ENCODE measurements around the gene SH3RF3.

Gene SH3RF3

DNA sequence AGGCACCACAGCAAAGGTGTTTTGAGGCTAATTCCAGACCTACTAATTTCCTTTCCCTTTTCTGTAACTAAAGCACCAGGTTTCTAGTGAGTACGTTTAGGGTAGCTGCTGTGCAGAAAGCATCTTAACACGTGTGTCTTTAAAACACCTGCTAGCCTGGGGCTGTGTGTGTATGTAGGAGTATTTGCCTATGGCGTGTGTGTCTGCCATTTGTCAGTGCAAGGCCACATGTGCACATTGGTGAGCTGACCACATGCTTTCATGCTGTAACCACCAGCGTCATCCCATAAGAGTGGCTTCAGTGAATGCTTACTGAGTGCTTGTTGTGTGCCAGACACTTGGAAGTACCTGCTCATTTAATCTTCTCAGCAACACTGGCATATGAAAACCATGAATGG is 243.2 kb downstream of the SH3RF3 start:
- DNase-seq (ENCODE audit: low read depth in 1 of 2, low spot score in 1 of 2), result peak in 1 of 2 experiments; percentile 19
- in situ Hi-C loops (cut with HindIII; ENCODE audit: low pct_unique_long_range_greater_than_20kb, low sequenced_read_pairs), result no loop called here
- TF ChIP-seq JUND (IDR thresholded peaks at IDR 0.05; ENCODE audit: low read depth), result no peak

DNA sequence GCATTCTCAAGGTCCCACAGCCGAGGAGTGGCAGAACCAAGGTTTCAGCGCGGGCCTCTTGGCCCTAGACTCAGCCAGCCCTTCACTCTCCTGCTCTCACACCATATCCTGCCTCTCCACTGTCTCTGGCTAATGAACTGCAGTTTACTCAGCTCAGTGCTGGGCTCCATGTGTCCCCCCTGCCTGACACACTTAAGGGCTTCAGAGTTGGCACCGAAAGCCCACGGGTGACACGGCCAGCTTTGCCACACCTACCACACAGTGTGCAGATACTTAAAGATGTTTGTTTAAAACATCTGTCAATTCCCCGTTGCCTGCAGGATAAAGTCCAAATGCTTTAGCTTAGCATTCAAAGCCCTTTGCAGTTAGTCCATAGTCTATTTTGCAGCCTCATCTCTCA is 243.6 kb downstream of the SH3RF3 start:
- TF ChIP-seq JUND (IDR thresholded peaks at IDR 0.05; ENCODE audit: low read depth), result no peak
- in situ Hi-C loops (cut with HindIII; ENCODE audit: low pct_unique_long_range_greater_than_20kb, low sequenced_read_pairs), result no loop called here
- DNase-seq (ENCODE audit: low read depth in 1 of 2, low spot score in 1 of 2), result no peak

DNA sequence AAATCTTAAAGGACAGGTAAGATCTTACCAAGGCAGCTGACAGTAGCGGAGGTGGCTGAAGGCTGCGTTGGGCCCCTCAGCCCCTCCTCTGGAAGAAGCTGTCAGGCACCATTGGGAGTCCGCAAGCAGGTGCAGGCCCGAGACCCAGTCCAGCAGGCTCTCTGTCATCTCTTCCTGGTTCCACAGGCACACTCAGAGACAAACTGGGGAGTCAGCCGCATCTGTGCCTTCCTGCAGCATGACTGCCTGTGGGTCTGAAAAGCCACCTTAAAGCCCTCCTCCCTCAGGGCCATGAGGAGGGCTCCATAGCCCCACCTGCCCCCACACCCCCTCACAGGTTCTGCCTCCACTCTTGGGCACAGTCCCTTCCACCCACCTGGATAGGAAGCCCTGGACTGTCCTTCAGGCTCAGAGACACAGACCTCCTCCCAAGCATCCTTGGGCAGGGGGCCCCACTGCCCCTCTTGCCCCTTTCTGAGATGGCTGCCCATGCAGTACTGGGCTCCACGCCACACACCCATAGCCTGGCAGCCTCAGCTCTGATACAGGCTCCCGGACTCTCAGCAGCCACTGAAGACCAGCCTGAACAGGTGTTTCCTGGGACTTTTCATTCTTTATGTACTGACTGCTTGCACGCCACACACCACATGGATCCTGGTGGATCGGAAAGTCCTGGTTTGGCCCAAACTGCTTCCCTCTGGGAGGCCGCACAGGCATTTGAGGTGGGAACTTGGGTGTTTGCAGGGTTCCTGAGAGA is 245.0 kb downstream of the SH3RF3 start:
- no peak for DNase-seq (ENCODE audit: low read depth in 1 of 2, low spot score in 1 of 2)
- in situ Hi-C loops (cut with HindIII; ENCODE audit: low pct_unique_long_range_greater_than_20kb, low sequenced_read_pairs), result no loop called here
- TF ChIP-seq JUND (IDR thresholded peaks at IDR 0.05; ENCODE audit: low read depth), result no peak

DNA sequence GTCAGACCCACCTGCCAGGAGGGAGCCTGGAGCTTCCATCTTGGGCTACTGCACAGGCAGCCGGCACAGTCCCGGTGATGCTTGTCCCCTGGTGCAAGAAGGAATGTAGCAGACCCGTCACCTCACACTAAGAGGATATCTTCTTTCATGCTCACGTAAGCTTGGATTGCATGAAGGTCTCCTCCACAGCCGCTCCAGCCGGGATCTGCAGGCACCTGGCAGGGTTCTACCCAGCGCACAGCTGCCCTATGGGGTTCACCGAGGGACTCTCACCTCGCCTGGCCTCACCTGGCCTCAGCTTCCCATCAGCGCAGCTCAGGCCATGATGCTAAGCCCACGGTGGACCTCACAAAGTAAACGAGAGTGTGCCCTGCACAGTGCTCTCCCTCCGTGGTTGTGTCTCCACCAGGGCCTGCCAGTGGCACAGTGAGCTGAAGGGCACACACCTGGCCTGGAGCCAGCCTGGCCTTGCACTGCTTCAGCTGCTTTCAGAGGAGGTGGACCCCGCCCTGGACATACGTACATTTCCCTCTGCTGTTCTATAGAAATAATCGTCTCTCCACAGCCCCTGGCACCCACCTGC is 245.6 kb downstream of the SH3RF3 start:
- TF ChIP-seq JUND (IDR thresholded peaks at IDR 0.05; ENCODE audit: low read depth), result no peak
- DNase-seq (ENCODE audit: low read depth in 1 of 2, low spot score in 1 of 2), result no peak
- in situ Hi-C loops (cut with HindIII; ENCODE audit: low pct_unique_long_range_greater_than_20kb, low sequenced_read_pairs), result no loop called here

DNA sequence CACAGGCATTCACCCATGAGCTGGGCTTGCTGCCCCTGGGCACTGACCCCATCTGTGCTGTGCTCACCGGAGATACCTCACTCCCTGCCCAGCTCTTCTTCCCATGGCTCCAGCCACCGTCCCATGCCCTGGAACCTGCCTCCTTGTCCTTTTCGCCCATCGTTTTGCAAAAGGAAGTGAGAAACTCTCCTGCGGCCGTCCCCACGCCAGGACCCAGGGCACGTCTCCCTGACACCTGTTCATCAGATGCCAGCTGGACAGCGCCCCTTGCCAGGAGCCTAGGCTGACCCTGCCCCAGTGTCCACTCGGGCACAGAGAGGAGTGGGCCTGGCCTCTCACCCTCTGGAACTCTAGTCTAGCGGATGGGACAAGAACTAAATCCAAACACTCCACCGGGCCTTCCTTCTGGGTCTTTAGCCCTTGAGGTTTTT is 246.1 kb downstream of the SH3RF3 start:
- DNase-seq (ENCODE audit: low read depth in 1 of 2, low spot score in 1 of 2), result no peak
- no peak for TF ChIP-seq JUND (IDR thresholded peaks at IDR 0.05; ENCODE audit: low read depth)
- in situ Hi-C loops (cut with HindIII; ENCODE audit: low pct_unique_long_range_greater_than_20kb, low sequenced_read_pairs), result no loop called here

DNA sequence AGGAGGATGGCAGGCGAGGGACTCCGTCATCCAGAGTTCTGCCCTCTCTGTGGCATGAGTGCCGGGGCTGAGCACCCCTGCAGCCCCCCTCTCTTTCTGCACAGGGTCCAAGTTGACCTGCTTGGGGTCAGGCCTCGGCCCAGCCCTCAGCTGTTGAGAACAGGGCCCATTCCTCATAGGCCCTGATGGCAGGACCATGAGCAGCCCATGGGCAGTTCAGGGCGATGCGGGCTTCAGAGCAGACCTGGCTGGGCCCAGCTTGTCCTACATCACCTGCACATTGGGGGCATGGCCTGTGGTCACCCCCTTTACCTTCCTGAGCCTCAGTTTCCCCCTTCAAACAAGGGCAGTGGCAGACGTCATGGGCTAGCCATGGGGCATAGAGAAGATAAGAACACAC is 246.7 kb downstream of the SH3RF3 start:
- in situ Hi-C loops (cut with HindIII; ENCODE audit: low pct_unique_long_range_greater_than_20kb, low sequenced_read_pairs), result no loop called here
- no peak for TF ChIP-seq JUND (IDR thresholded peaks at IDR 0.05; ENCODE audit: low read depth)

DNA sequence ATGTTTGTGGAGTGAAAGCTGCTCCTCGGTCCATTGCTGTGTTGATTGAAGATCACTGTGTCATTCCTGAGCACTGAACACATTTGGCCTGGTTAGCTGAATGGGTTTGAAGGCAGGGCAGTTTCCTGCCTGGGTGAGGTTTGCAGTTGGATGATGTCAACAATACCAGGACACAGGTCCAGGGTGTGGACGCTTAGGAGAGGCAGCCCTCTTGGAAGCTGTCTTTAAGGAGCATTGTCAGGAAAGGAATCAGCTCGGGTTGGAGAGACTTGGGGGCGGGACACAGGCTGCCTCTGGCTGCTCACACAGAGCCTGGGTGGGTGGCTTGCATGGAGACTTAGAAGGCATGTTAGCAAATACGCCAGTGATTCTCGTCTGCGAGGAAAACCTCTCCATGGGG is 247.1 kb downstream of the SH3RF3 start:
- DNase-seq (ENCODE audit: low read depth in 1 of 2, low spot score in 1 of 2), result no peak
- in situ Hi-C loops (cut with HindIII; ENCODE audit: low pct_unique_long_range_greater_than_20kb, low sequenced_read_pairs), result no loop called here
- TF ChIP-seq JUND (IDR thresholded peaks at IDR 0.05; ENCODE audit: low read depth), result no peak

More for the DNA sequence above, 246.7 kb downstream of the SH3RF3 start:
- no peak for DNase-seq (ENCODE audit: low read depth in 1 of 2, low spot score in 1 of 2)

DNA sequence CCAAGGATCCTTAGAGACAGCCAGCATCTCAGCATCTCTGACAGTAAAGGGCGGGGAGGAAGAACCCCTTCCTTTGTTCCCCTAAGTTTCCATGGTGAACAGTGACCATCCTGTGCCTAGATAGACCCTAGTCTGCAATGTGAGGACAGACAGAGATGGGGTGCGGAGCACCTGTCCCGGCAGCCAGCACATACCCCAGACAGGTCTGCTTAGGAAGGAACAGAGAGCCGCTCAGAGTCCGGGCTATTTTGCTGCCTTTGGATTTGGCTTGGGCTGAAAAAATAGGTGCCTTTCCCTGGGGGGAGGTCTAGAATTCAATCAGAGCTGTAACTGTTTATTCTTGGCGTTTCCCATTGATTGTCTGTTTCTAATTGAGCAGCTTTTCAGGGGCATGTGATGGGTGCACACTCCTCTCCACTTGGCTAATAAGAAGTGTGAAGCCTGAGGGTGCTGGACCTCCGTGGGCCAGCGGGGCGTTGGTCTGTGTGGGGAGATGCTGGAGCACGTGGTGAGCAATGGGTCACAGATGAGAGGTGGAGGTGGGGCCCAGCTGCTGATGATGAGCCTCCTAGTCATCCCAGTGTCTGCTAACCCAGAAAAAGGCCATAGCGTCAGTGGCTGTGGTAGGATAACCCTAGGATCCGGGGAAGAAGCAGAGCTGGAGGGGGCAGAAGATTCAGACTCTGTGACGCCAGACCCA is 247.9 kb downstream of the SH3RF3 start:
- no peak for DNase-seq (ENCODE audit: low read depth in 1 of 2, low spot score in 1 of 2)
- no peak for TF ChIP-seq JUND (IDR thresholded peaks at IDR 0.05; ENCODE audit: low read depth)
- in situ Hi-C loops (cut with HindIII; ENCODE audit: low pct_unique_long_range_greater_than_20kb, low sequenced_read_pairs), result no loop called here

DNA sequence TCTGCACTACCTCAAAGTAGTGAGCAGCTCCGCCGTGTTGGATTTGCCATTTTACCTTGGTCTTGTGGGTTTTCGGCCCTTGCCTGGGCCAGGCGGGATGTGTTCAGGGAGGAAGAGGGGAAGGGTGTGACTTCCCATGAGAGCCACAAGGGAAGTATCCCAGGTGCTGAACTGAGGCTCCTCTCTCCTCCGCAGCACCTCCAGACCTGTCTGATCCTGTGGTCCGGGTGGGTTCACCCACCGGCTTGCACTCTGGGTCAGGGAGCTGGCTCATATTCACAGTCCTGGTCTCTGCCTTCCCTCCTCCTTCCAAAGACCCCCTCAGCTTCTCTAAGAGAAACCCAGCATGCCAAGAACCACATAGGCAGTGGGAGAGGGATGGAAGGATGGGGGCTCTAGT is 249.0 kb downstream of the SH3RF3 start:
- no peak for TF ChIP-seq JUND (IDR thresholded peaks at IDR 0.05; ENCODE audit: low read depth)
- no peak for DNase-seq (ENCODE audit: low read depth in 1 of 2, low spot score in 1 of 2)
- in situ Hi-C loops (cut with HindIII; ENCODE audit: low pct_unique_long_range_greater_than_20kb, low sequenced_read_pairs), result no loop called here

DNA sequence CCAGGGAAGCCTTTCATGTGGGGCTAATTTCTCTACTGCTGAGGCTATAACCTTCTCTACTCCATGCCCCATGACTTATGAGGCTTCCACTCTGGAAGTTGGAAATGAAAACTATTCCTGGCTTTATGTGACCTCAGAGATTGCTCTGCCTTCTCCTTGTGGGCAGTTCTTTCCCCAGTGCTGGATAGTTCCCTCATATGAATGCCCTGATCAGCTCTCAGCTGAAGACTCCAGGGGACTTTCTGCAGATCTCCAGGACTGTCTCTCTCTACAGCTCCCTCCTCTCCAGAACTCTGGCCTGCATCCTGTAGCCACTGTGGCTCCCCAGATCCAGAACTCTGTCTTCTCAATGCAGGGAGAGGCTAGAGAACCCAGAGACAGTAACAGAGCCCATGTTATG is 249.7 kb downstream of the SH3RF3 start:
- in situ Hi-C loops (cut with HindIII; ENCODE audit: low pct_unique_long_range_greater_than_20kb, low sequenced_read_pairs), result no loop called here
- no peak for TF ChIP-seq JUND (IDR thresholded peaks at IDR 0.05; ENCODE audit: low read depth)

DNA sequence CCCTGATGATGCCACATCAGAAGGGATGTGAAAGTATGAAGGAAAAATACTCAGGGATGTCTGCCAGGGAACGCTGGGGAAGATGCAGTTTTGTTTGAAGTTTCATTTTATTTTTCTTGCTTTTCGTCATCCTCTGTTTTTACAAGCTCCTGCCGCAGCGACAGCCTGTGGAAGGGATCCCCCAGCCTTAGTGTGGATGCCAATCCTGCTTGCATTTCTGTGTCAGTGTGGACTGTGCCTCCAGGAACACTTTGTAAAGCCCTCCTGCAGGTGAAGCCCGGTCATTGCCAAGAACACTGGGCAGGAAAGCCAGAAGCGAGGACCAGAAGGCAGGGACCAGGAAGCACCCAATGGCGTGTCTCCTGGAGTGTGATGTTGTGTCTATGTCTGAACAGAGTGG is 250.5 kb downstream of the SH3RF3 start:
- DNase-seq (ENCODE audit: low read depth in 1 of 2, low spot score in 1 of 2), result no peak
- no peak for TF ChIP-seq JUND (IDR thresholded peaks at IDR 0.05; ENCODE audit: low read depth)
- in situ Hi-C loops (cut with HindIII; ENCODE audit: low pct_unique_long_range_greater_than_20kb, low sequenced_read_pairs), result no loop called here

More for the DNA sequence above, 249.7 kb downstream of the SH3RF3 start:
- DNase-seq (ENCODE audit: low read depth in 1 of 2, low spot score in 1 of 2), result no peak

DNA sequence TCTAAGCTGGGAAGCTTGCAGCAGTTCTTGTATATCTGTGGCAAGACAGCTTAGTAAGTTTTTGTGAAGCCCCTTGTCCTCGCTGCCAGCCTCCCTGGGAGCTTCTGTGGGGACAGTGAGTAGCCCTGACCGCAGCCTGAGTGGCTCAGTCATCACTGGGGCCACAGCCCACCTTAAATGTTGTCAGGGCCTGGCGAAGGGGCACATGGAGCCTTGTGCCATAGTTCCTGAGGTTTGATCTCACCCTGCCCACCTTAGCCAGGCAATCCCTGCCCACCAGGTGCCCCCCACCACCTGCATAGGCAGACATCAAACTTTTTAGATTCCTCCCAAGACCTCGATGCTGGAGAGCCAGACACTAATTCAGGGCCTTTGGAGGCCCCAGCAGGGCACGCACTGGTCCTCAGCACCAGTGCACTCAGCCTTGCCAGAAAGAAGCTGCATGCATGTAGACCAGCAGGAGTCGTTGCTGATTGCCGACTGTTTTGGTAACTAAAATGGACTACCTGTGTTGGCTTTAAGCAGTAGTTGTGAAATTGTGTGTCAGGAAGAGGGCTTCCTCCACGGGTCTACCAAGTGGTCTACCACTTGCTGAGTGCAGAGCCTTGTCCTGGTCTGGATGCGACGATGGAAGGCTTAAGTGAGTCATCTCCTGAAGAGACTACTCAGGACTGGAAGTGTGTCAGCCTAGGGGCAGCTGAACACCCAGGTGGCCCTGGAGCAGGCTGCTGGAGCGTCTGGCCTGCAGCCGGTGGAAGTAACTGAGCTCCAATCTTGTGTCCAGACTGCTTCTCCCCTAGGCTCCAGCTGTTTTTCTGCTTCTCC is 251.7 kb downstream of the SH3RF3 start:
- DNase-seq (ENCODE audit: low read depth in 1 of 2, low spot score in 1 of 2), result no peak
- in situ Hi-C loops (cut with HindIII; ENCODE audit: low pct_unique_long_range_greater_than_20kb, low sequenced_read_pairs), result no loop called here
- TF ChIP-seq JUND (IDR thresholded peaks at IDR 0.05; ENCODE audit: low read depth), result no peak
